Central memory CD8-positive, alpha-beta T cell (primary cell): Measurements from ENCODE around the gene UPK3A.
"Not testable (repeated sequence)": the region's sequence is repeated elsewhere in the genome, so short reads cannot be mapped to it uniquely, and the experiment has no call there.

Experiments
- ATAC-seq: fragments of 150-1000 bp; cut with Tn5 transposase; replicated peaks from 2 replicates; pipeline ENCODE4 v1.10.0; 2022; ENCODE audit warnings: mild to moderate bottlenecking, moderate FRiP score, moderate number of reproducible peaks; ENCODE audit not compliant: poor library complexity, severe bottlenecking; ENCODE audit errors: extremely low read depth
- DNase-seq, 2 donors: peaks; one replicate each; pipeline ENCODE4 v3.0.0; 2021; ENCODE audit warnings: low spot score in 2 of 2
- H3K27ac Mint-ChIP-seq: one replicate; pipeline ENCODE4 v1.8.0; 2022; ENCODE audit warnings: low read depth, mild to moderate bottlenecking, moderate library complexity, mixed read lengths
- H3K27me3 Mint-ChIP-seq: one replicate; pipeline ENCODE4 v1.8.0; 2022; ENCODE audit warnings: mixed read lengths
- H3K36me3 Mint-ChIP-seq: one replicate; pipeline ENCODE4 v1.8.0; 2022; ENCODE audit warnings: mild to moderate bottlenecking, moderate library complexity, mixed read lengths; ENCODE audit not compliant: insufficient read depth
- H3K4me1 Mint-ChIP-seq: one replicate; pipeline ENCODE4 v1.8.0; 2022; ENCODE audit warnings: mixed read lengths
- H3K4me3 Mint-ChIP-seq: one replicate; pipeline ENCODE4 v1.8.0; 2022; ENCODE audit warnings: mild to moderate bottlenecking, moderate library complexity, mixed read lengths
- H3K9me3 Mint-ChIP-seq: one replicate; pipeline ENCODE4 v1.8.0; 2022; ENCODE audit warnings: mixed read lengths

The UPK3A gene

DNA sequence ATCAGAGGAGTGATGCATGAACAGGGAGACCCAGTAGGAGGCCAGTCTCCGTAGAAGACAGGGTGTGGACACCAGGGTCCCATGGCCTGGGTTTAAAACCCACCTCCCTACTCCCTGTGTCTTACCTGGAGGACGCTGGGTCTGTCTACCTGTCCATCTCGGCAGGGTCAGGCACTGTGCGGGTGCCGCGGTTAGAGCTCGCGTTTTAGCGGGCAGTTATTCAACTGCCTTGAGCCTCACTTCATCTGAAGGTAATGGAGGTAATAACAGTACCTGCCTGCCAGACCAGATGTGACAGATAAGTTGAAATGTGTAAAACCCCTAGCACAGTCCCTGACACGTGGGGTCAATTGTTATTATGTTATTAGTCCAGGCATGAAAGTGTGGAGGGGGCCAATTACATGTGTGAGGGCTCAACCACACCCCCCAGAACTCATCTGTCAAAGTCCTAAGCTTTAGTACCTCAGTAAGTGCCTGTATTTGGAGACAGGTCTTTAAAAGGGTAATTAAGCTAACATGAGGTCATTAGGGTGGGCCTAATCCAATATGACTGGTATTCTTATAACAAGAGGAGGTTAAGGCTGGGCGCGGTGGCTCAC, 8.1 kb upstream of the UPK3A start:
- no peak overlapping the region for H3K4me3 Mint-ChIP-seq
- no peak for ATAC-seq
- H3K27me3 Mint-ChIP-seq = peaks cover 26% of the 10 kb centered on the region

DNA sequence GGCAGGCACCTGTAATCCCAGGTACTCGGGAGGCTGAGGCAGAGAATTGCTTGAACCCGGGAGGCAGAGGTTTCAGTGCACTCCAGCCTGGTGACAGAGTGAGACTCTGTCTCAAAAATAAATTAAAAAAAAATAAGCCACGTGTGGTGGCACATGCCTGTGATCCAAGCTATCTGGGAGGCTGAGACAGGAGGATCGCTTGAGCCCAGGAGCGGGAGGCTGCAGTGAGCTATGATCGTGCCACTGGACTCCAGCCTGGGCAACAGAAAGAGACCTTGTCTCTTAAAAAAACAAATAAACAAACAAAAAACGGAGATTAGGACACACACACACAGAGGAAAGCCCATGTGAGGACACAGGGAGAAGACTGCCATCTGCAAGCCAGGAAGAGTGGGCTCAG, 7.0 kb upstream of the UPK3A start:
- H3K36me3 Mint-ChIP-seq, H3K4me1 Mint-ChIP-seq: not testable (repeated sequence)

More for the DNA sequence above, 8.1 kb upstream of the UPK3A start:
- Mint-ChIP-seq H3K4me1 (no peaks in the 10 kb centered on the region), H3K36me3 (no peaks in the 10 kb centered on the region), H3K27ac (no peak overlapping the region), H3K9me3 (no peaks in the 10 kb centered on the region)
- DNase-seq = no peak

DNA sequence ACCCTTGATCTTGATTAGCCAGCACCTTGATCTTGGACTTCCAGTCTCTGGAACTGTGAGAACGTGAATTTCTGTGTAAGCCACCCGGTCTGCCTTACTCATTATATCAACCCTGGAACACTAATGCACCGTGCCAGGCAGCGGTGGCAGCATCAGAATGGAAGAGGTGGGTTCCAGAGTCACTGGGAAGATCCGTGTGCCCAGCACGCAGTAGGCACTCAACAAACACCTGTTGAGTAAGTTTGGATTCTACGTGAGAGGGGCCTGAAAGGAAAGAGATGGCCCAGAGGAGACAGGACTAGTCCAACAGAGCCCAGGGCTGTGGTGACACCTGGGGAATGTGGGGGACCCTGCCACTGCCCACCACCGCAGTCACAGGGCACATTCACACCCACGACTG, 6.6 kb upstream of the UPK3A start:
- H3K4me1 Mint-ChIP-seq = no peaks in the 10 kb centered on the region
- peaks cover 31% of the 10 kb centered on the region for H3K27me3 Mint-ChIP-seq
- no peak for DNase-seq
- no peak overlapping the region for H3K4me3 Mint-ChIP-seq
- H3K27ac Mint-ChIP-seq = no peak overlapping the region
- no peaks in the 10 kb centered on the region for H3K9me3 Mint-ChIP-seq
- no peaks in the 10 kb centered on the region for H3K36me3 Mint-ChIP-seq
- no peak for ATAC-seq

More for the DNA sequence above, 7.0 kb upstream of the UPK3A start:
- not testable (repeated sequence) for ATAC-seq, H3K4me3 Mint-ChIP-seq, H3K27ac Mint-ChIP-seq, DNase-seq, H3K9me3 Mint-ChIP-seq
- peaks cover 29% of the 10 kb centered on the region for H3K27me3 Mint-ChIP-seq

DNA sequence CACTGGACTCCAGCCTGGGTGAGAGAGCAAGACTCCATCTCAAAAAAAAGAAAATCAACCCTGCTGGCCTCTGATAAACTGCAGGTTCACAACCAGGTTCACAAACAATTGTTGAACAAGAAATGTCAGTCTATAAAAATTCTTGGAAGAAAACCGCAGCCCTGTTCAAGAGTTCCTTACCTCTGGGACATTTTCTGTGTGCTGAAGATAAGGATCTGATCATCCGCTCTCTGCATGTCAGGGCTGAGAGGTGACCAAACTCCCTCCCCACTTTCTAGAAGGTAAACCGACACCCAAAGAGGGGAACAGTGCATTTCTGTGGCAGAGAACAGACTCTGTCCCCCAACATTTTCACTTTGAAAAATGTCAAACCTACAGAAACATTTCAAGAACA, 4.2 kb upstream of the UPK3A start:
- ATAC-seq = no peak
- H3K27ac Mint-ChIP-seq = no peak overlapping the region

DNA sequence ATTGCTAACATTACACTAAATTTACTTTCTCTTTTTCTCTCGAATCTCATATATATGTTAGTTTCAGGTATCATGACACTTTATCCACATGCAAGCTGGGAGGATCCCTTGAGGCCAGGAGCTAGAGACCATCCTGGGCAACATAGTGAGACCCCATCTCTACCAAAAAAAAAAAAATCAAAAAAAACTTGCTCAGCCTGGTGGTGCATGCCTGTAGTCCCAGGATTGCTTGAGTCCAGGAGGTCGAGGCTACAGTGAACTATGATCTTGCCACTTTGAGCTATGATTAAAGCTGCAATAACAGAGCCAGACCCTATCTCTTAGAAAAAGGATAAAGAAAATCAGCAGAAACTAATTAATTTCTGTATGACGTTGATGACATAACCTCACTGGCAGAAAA, 3.7 kb upstream of the UPK3A start:
- ATAC-seq (no peak), DNase-seq (no peak)
- H3K4me3 Mint-ChIP-seq = no peak overlapping the region
- no peaks in the 10 kb centered on the region for H3K4me1 Mint-ChIP-seq
- no peaks in the 10 kb centered on the region for H3K36me3 Mint-ChIP-seq
- H3K27ac Mint-ChIP-seq = no peak overlapping the region
- peaks cover 48% of the 10 kb centered on the region for H3K27me3 Mint-ChIP-seq
- H3K9me3 Mint-ChIP-seq = no peaks in the 10 kb centered on the region

More for the DNA sequence above, 4.2 kb upstream of the UPK3A start:
- DNase-seq = no peak
- H3K27me3 Mint-ChIP-seq = peaks cover 44% of the 10 kb centered on the region
- no peak overlapping the region for H3K4me3 Mint-ChIP-seq
- no peaks in the 10 kb centered on the region for H3K36me3 Mint-ChIP-seq
- no peaks in the 10 kb centered on the region for H3K4me1 Mint-ChIP-seq
- H3K9me3 Mint-ChIP-seq = no peaks in the 10 kb centered on the region

DNA sequence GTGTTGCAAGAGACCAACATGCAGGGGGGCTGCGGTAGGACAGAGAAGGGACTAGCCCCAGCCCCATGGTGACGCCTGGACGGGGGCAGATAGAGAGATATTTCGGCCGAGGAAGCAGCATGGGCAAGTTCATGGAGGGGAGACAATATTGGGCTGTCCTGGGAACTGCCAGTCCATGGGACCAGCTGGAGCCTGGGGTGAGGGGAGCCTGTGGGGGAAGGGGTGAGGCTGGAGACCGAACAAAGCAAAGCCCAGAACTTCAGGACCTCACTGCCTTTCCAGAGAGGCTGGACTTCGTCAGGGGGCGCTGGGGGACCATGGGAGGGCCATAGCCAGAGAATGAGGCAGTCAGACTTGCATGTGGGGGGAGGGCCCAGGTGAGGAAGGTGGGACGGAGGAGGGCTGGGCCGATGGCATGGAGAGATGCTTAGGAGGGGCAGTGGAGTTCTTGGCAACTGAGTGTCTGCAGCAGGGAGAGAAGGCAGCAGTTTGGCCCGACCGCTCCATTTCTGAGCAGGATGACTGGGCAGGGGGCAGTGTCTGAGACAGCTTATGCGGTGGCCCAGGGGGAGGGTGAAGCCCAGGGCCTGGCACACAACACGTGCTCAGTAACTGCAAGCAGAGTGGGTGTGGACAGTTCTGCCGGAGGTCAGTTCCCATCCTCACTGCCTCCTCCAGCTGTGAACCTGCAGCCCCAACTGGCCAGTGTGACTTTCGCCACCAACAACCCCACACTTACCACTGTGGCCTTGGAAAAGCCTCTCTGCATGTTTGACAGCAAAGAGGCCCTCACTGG, 712 bp downstream of the UPK3A start:
- no peak overlapping the region for H3K4me3 Mint-ChIP-seq
- H3K4me1 Mint-ChIP-seq = no peaks in the 10 kb centered on the region
- DNase-seq (no peak), ATAC-seq (no peak)
- H3K27ac Mint-ChIP-seq = no peak overlapping the region
- peaks cover 48% of the 10 kb centered on the region for H3K27me3 Mint-ChIP-seq
- H3K36me3 Mint-ChIP-seq = no peaks in the 10 kb centered on the region
- H3K9me3 Mint-ChIP-seq = no peaks in the 10 kb centered on the region

DNA sequence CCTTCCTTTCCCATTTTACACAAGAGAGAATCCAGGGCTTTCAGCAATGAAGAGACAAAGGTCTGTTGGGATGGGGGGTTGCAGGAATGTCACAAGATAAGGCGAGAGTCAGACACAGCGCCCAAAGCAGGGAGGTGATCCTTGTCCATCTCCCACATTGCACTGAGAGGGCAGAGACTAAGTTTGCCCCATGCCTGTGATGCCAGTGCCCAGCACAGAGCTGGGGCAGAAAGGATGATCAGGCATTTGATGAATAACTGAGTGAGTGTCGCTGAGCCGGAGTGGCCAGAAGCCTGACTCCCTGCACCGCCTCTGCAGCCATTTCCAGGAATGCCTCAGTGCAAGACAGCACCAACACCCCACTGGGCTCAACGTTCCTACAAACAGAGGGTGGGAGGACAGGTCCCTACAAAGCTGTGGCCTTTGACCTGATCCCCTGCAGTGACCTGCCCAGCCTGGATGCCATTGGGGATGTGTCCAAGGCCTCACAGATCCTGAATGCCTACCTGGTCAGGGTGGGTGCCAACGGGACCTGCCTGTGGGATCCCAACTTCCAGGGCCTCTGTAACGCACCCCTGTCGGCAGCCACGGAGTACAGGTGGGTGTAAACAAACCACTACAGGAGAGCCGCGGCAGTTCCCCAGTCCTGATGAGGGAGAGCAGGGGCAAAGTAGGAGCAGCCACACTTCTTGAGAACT, 2.3 kb downstream of the UPK3A start:
- Mint-ChIP-seq H3K27me3 (peaks cover 37% of the 10 kb centered on the region), H3K9me3 (no peaks in the 10 kb centered on the region), H3K4me1 (no peaks in the 10 kb centered on the region), H3K36me3 (no peaks in the 10 kb centered on the region), H3K27ac (no peak overlapping the region), H3K4me3 (no peak overlapping the region)
- DNase-seq (no peak), ATAC-seq (no peak)

DNA sequence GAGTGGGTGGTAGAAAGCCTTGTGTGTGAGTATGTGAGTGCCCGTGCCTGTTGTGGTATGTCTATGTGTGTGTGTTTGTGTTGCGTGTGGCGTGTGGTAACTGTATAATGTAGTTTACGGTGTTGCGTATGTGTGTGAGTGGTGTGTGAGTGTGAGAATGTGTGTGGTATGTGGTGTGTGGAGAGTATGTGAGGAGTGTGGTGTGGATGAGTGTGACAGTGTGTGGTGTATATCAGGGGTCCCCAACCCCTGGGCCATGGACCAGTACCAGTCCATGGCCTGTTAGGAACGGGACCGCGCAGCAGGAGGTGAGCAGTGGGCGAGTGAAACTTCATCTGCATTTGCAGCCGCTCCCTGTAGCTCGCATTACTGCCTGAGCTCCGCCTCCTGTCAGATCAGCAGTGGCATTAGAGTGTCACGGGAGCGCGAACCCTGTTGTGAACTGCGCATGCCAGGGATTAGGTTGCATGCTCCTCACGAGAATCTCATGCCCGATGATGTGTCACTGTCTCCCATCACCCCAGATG, 5.7 kb downstream of the UPK3A start:
- no peak overlapping the region for H3K27ac Mint-ChIP-seq
- ATAC-seq = no peak
- no peak for DNase-seq
- no peaks in the 10 kb centered on the region for H3K4me1 Mint-ChIP-seq
- no peak overlapping the region for H3K4me3 Mint-ChIP-seq
- no peaks in the 10 kb centered on the region for H3K9me3 Mint-ChIP-seq
- peaks cover 2% of the 10 kb centered on the region for H3K36me3 Mint-ChIP-seq
- peaks cover 6% of the 10 kb centered on the region for H3K27me3 Mint-ChIP-seq

DNA sequence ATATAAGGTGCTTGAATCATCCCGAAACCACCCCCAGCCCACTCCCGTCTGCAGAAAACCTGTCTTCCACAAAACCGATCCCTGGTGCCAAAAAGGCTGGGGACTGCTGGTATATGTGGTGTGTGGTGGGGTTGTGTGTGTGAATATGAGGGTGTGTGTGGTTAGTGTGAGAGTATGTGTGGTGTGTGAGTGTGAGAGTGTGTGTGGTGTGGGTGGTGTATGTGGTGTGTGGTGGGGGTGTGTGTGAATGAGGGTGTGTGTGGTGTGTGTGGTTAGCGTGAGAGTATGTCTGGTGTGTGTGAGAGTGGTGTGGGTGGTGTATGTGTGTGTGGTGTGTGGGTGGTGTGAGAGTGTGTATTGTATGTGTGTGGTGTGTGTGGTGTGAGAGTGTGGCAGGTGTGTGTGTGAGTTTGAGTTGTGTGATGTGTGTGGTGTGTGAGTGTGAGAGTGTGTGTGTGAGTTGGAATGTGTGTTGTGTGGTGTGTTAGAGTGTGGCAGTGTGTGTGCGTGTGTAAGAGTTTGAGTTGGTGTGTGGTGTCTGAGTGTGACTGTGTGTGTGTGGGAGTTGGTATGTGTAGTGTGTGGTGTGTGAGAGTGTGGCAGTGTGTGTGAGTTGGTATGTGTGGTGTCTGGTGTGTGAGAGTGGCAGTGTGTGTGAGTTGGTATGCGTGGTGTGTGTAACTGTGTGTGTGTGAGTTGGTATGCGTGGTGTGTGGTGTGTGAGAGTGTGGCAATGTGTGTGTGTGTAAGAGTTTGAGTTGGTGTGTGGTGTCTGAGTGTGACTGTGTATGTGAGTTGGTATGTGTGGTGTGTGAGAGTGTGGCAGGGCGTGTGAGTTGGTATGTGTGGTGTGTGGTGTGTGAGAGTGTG, 6.5 kb downstream of the UPK3A start:
- DNase-seq (peak in 1 of 2 donors; percentile 25), ATAC-seq (peak; percentile 63)
- Mint-ChIP-seq H3K4me3 (no peak overlapping the region), H3K27me3 (no peaks in the 10 kb centered on the region), H3K27ac (no peak overlapping the region), H3K36me3 (peaks cover 2% of the 10 kb centered on the region), H3K9me3 (no peaks in the 10 kb centered on the region), H3K4me1 (peaks cover under 1% of the 10 kb centered on the region)

DNA sequence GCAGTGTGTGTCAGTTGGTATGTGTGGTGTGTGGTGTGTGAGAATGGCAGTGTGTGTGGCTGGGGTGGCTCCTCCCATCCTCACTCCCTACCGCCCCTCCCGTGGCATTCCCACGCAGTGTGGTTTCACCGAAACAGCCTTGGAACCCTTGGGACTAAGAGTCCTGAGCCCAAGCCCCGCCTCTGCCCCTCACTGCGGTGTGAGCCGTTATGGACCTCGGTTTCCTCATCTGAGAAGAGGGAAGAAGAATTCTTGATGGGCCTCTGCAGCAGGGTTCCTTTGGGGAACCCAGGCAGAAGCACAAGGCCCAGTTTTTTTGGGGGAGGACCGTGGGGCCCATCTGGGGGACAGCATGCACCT, 7.2 kb downstream of the UPK3A start:
- H3K36me3 Mint-ChIP-seq = peaks cover 2% of the 10 kb centered on the region
- H3K27me3 Mint-ChIP-seq = no peaks in the 10 kb centered on the region
- no peaks in the 10 kb centered on the region for H3K9me3 Mint-ChIP-seq
- no peak overlapping the region for H3K4me3 Mint-ChIP-seq
- H3K4me1 Mint-ChIP-seq = peaks cover 6% of the 10 kb centered on the region
- DNase-seq (no peak), ATAC-seq (no peak)
- no peak overlapping the region for H3K27ac Mint-ChIP-seq

DNA sequence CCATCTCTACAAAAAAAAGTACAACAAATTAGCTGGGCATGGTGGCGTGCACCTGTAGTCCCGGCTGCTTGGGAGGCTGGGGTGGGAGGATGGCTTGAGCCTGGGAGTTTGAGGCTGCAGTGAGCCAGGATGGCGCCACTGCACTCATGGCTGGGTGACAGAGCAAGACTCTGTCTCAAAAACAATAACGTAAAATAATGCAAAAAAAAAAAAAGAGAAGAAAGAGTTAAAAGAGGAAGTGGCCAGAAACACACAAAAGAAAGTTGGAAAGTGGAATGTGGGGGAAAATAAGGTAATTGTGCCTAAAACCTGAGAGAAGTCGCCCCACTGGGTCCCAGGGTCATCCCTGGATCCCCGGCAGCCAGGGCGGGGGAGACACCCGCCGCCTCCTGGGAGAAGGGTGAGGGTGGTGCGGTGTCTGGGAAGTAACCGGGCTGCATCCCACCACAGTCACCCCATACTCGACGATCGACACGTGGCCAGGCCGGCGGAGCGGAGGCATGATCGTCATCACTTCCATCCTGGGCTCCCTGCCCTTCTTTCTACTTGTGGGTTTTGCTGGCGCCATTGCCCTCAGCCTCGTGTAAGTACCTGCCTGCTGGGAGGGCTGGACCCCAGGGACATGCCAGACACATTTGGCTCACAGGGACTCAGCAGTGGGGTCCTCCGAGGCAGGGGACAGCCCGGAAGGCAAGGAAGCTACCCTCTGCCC, 8.1 kb downstream of the UPK3A start:
- no peak for DNase-seq
- H3K27me3 Mint-ChIP-seq = no peaks in the 10 kb centered on the region
- H3K27ac Mint-ChIP-seq = no peak overlapping the region
- no peaks in the 10 kb centered on the region for H3K9me3 Mint-ChIP-seq
- H3K4me1 Mint-ChIP-seq = peaks cover 8% of the 10 kb centered on the region
- no peak overlapping the region for H3K4me3 Mint-ChIP-seq
- H3K36me3 Mint-ChIP-seq = peaks cover 2% of the 10 kb centered on the region
- no peak for ATAC-seq

DNA sequence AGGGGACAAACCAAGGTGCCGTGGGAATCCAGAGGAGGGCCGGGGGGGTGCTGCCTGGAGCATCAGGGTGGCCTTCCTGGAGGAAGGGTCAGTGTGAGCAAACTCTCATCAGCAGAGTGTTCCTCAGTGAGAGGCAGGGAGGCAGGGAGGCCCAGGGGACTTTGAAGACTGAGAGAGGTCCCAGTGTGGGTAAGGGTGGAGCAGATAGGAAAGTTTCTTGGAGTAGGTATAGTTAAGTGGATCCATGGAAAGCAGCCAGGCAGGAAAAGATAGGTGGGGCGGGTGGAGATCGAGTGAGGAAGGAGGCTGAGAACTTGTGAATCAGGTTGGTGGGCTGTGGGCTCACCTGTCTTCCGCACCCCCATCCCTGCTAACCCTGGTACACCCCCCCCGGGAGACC, 9.3 kb downstream of the UPK3A start:
- DNase-seq = no peak
- Mint-ChIP-seq H3K4me3 (no peak overlapping the region), H3K4me1 (peaks cover 8% of the 10 kb centered on the region), H3K27me3 (no peaks in the 10 kb centered on the region), H3K9me3 (no peaks in the 10 kb centered on the region), H3K36me3 (peaks cover 2% of the 10 kb centered on the region), H3K27ac (no peak overlapping the region)
- no peak for ATAC-seq
